ENCODE data around the gene KDM1B.

The KDM1B gene

DNA sequence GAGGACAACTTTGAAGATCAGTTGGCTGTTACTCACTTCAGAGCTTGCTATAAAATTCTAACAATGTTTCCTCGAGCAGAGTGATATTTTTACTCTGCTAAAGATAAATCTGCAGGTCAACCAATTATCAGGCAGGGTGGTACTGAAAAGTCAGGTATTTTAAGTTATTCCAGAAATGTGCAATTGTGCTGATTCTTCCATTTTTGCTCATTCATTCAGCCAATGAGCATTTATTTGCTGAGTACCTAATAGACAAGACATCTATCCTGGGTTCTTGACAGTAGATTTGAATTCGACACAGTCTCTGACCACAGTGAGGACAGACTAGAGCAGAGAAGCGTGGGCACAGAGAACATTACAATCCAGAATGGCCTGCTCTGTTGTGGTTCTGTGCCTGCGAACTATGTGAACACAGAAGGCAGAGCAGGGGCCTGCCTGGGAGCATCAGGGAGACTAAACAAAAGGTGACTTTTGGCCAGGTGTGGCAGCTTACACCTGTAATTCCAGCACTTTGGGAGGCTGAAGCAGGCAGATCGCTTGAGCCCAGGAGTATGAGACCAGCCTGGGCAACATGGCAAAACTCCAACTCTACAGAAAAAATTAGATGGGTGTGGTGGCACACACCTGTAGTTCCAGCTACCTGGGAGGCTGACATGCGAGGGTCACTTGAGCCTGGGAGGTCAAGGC, 15.1 kb upstream of the KDM1B start:
- no peak for TF ChIP-seq TAF1 (IDR thresholded peaks at IDR 0.05; ENCODE audit: borderline replicate concordance, insufficient read depth, low read length)
- no peak for TF ChIP-seq FOXP2 (optimal IDR thresholded peaks at IDR 0.05; ENCODE audit: borderline replicate concordance, extremely low read depth, extremely low read length, insufficient read depth)
- no peak for TF ChIP-seq SIN3A (IDR thresholded peaks at IDR 0.05; ENCODE audit: borderline replicate concordance, insufficient read depth, low read length)
- TF ChIP-seq, protein P1, sequence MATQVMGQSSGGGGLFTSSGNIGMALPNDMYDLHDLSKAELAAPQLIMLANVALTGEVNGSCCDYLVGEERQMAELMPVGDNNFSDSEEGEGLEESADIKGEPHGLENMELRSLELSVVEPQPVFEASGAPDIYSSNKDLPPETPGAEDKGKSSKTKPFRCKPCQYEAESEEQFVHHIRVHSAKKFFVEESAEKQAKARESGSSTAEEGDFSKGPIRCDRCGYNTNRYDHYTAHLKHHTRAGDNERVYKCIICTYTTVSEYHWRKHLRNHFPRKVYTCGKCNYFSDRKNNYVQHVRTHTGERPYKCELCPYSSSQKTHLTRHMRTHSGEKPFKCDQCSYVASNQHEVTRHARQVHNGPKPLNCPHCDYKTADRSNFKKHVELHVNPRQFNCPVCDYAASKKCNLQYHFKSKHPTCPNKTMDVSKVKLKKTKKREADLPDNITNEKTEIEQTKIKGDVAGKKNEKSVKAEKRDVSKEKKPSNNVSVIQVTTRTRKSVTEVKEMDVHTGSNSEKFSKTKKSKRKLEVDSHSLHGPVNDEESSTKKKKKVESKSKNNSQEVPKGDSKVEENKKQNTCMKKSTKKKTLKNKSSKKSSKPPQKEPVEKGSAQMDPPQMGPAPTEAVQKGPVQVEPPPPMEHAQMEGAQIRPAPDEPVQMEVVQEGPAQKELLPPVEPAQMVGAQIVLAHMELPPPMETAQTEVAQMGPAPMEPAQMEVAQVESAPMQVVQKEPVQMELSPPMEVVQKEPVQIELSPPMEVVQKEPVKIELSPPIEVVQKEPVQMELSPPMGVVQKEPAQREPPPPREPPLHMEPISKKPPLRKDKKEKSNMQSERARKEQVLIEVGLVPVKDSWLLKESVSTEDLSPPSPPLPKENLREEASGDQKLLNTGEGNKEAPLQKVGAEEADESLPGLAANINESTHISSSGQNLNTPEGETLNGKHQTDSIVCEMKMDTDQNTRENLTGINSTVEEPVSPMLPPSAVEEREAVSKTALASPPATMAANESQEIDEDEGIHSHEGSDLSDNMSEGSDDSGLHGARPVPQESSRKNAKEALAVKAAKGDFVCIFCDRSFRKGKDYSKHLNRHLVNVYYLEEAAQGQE (IDR thresholded peaks at IDR 0.05; ENCODE audit: insufficient read depth in 1 of 2, low read depth in 2 of 2, low read length in 2 of 2) = no peak
- TF ChIP-seq POLR2AphosphoS5 (IDR thresholded peaks at IDR 0.05; ENCODE audit: low read depth, low read length) = no peak

DNA sequence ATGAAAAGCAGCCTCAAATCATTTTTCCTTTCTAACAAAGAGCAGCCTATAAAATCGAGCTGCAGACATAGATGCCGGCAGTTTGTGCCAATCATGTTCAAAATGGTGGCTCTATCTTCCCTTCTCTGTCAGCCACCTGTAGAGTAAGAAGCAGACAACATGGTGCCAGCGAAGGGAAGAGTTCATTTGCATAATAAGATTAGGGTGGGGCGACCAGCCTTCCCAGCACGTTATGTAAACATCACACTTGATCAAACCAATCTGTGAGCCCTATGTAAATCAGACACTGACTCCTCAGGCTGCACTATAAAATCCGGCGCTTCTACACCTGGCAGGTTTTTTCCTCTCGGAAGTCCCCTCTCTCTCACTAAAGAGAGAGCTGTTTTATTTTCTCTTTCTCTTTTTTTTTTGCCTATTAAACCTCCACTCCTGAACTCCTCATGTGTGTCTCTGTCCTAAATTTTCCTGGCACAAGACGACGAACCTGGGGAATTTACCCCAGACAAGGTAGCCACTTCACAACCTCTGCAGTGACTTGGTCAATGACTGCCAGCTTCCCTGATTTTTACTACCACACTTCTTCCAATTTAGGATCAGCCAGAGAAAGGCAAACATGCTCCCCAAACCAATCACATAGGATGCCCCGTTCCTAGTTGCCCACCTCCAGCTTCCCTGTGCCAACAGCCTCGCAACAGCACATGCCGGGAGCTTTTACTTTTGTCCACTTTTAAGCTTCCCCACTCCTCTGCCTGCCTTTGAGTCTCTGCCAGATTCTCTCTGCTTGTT, 13.2 kb upstream of the KDM1B start:
- TF ChIP-seq SIN3A (IDR thresholded peaks at IDR 0.05; ENCODE audit: borderline replicate concordance, insufficient read depth, low read length) = no peak
- TF ChIP-seq FOXP2 (optimal IDR thresholded peaks at IDR 0.05; ENCODE audit: borderline replicate concordance, extremely low read depth, extremely low read length, insufficient read depth) = no peak
- TF ChIP-seq, protein P1 (IDR thresholded peaks at IDR 0.05; ENCODE audit: insufficient read depth in 1 of 2, low read depth in 2 of 2, low read length in 2 of 2) = no peak
- no peak for TF ChIP-seq TAF1 (IDR thresholded peaks at IDR 0.05; ENCODE audit: borderline replicate concordance, insufficient read depth, low read length)
- TF ChIP-seq POLR2AphosphoS5 (IDR thresholded peaks at IDR 0.05; ENCODE audit: low read depth, low read length) = no peak

DNA sequence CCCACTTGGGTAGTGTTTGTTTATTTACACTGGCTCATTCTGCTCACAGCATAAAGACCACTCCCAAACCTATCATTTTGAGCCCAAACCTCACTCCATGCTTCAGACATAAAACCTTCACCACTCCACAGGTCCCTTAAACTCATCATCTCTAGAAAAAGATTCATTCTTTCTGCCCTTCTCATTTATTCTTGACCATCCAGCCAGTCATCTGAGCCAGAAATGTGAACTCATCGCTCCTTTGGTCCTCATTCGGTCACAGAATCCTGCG, 12.7 kb upstream of the KDM1B start:
- TF ChIP-seq, protein P1 (IDR thresholded peaks at IDR 0.05; ENCODE audit: insufficient read depth in 1 of 2, low read depth in 2 of 2, low read length in 2 of 2) = no peak
- TF ChIP-seq FOXP2 (optimal IDR thresholded peaks at IDR 0.05; ENCODE audit: borderline replicate concordance, extremely low read depth, extremely low read length, insufficient read depth) (no peak), POLR2AphosphoS5 (IDR thresholded peaks at IDR 0.05; ENCODE audit: low read depth, low read length) (no peak), SIN3A (IDR thresholded peaks at IDR 0.05; ENCODE audit: borderline replicate concordance, insufficient read depth, low read length) (no peak), TAF1 (IDR thresholded peaks at IDR 0.05; ENCODE audit: borderline replicate concordance, insufficient read depth, low read length) (no peak)

DNA sequence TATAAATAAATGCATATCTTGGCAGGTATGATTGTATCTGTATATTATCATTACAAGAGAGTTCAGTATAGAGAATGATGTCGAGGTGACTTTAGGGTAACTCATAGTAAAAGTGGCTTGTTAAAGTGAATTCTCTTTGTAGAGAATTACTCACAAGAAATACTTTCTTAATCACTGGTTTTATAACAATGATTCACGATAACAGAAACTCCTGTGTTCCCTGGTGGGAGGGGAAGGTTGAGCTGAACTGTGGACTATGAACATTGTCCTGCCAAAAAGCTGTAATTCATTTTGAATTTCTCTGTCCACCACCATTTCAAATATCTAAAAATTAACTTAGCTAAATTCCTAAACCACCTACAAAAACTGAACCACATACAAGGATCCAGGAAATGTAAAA, 8.1 kb upstream of the KDM1B start:
- TF ChIP-seq, protein P1 (IDR thresholded peaks at IDR 0.05; ENCODE audit: insufficient read depth in 1 of 2, low read depth in 2 of 2, low read length in 2 of 2) = no peak
- TF ChIP-seq TAF1 (IDR thresholded peaks at IDR 0.05; ENCODE audit: borderline replicate concordance, insufficient read depth, low read length) (no peak), POLR2AphosphoS5 (IDR thresholded peaks at IDR 0.05; ENCODE audit: low read depth, low read length) (no peak), SIN3A (IDR thresholded peaks at IDR 0.05; ENCODE audit: borderline replicate concordance, insufficient read depth, low read length) (no peak), FOXP2 (optimal IDR thresholded peaks at IDR 0.05; ENCODE audit: borderline replicate concordance, extremely low read depth, extremely low read length, insufficient read depth) (no peak)
